GM12865 (cell line): ENCODE data around the gene SSTR1.

ENCODE experiments used
- DNase-seq: peaks from one replicate; pipeline ENCODE4 v3.0.0; 2010; ENCODE audit warnings: low read depth
- H3K4me3 ChIP-seq: 2 replicates; pipeline ENCODE4 v1.5.1; 2011; ENCODE audit warnings: mild to moderate bottlenecking, low read depth, low read length, control low read depth
- TF ChIP-seq, protein P1 (sequence below): IDR thresholded peaks from 2 replicates; pipeline ENCODE4 v1.5.1; 2011; ENCODE audit warnings: low read length, control low read depth, low read depth, inconsistent platforms; ENCODE audit not compliant: insufficient read depth; ENCODE audit errors: missing control alignments

SSTR1 gene

DNA sequence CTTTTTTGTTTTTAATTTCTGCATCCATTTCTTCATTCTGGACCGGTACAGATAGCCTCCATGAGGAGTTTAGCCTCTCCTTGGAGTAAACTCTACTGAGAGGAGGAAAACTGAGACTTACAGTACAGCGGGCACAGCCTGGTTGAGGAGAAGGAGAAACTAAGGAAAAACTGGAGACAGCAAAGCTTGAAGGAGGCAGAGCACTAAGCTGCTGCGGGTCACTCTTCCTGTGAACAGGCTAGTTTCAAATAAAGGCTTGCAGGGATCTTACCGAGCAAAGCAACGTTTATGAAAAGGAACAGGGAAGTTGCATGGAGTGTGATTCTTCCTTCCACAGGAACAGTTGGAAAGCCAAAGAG lies 348 bp upstream of the SSTR1 start:
- TF ChIP-seq, protein P1, sequence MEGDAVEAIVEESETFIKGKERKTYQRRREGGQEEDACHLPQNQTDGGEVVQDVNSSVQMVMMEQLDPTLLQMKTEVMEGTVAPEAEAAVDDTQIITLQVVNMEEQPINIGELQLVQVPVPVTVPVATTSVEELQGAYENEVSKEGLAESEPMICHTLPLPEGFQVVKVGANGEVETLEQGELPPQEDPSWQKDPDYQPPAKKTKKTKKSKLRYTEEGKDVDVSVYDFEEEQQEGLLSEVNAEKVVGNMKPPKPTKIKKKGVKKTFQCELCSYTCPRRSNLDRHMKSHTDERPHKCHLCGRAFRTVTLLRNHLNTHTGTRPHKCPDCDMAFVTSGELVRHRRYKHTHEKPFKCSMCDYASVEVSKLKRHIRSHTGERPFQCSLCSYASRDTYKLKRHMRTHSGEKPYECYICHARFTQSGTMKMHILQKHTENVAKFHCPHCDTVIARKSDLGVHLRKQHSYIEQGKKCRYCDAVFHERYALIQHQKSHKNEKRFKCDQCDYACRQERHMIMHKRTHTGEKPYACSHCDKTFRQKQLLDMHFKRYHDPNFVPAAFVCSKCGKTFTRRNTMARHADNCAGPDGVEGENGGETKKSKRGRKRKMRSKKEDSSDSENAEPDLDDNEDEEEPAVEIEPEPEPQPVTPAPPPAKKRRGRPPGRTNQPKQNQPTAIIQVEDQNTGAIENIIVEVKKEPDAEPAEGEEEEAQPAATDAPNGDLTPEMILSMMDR = no peak
- DNase-seq = no peak
- no peak overlapping the region for H3K4me3 ChIP-seq

DNA sequence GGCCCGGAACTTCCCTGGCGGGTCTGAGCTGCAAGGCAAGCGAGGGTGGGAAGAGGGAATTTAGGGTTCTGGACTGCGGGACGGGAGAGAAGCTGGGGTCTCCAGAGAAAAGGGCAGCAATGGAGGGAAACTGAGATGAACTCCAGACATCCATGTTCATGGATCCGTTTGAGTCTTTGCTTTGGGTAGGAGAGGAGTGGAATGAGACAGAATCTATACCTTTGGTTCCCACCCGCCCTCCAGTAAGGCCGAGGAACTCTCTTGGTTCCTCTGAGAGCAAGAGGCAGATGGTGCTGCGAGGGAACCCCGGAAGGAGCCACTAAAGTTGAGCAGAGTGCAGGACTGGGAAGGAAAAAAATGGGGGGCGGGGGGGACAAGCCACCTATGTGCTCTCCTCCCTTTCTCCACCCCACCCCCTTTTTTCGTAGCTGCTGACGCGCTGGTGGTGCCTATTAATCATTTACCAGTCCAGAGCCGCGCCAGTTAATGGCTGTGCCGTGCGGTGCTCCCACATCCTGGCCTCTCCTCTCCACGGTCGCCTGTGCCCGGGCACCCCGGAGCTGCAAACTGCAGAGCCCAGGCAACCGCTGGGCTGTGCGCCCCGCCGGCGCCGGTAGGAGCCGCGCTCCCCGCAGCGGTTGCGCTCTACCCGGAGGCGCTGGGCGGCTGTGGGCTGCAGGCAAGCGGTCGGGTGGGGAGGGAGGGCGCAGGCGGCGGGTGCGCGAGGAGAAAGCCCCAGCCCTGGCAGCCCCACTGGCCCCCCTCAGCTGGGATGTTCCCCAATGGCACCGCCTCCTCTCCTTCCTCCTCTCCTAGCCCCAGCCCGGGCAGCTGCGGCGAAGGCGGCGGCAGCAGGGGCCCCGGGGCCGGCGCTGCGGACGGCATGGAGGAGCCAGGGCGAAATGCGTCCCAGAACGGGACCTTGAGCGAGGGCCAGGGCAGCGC lies 1.2 kb downstream of the SSTR1 start:
- TF ChIP-seq, protein P1 = no peak
- DNase-seq = no peak
- no peak overlapping the region for H3K4me3 ChIP-seq

DNA sequence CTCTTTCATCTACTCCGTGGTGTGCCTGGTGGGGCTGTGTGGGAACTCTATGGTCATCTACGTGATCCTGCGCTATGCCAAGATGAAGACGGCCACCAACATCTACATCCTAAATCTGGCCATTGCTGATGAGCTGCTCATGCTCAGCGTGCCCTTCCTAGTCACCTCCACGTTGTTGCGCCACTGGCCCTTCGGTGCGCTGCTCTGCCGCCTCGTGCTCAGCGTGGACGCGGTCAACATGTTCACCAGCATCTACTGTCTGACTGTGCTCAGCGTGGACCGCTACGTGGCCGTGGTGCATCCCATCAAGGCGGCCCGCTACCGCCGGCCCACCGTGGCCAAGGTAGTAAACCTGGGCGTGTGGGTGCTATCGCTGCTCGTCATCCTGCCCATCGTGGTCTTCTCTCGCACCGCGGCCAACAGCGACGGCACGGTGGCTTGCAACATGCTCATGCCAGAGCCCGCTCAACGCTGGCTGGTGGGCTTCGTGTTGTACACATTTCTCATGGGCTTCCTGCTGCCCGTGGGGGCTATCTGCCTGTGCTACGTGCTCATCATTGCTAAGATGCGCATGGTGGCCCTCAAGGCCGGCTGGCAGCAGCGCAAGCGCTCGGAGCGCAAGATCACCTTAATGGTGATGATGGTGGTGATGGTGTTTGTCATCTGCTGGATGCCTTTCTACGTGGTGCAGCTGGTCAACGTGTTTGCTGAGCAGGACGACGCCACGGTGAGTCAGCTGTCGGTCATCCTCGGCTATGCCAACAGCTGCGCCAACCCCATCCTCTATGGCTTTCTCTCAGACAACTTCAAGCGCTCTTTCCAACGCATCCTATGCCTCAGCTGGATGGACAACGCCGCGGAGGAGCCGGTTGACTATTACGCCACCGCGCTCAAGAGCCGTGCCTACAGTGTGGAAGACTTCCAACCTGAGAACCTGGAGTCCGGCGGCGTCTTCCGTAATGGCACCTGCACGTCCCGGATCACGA lies 2.2 kb downstream of the SSTR1 start:
- DNase-seq = no peak
- H3K4me3 ChIP-seq = no peak overlapping the region
- TF ChIP-seq, protein P1 = no peak

DNA sequence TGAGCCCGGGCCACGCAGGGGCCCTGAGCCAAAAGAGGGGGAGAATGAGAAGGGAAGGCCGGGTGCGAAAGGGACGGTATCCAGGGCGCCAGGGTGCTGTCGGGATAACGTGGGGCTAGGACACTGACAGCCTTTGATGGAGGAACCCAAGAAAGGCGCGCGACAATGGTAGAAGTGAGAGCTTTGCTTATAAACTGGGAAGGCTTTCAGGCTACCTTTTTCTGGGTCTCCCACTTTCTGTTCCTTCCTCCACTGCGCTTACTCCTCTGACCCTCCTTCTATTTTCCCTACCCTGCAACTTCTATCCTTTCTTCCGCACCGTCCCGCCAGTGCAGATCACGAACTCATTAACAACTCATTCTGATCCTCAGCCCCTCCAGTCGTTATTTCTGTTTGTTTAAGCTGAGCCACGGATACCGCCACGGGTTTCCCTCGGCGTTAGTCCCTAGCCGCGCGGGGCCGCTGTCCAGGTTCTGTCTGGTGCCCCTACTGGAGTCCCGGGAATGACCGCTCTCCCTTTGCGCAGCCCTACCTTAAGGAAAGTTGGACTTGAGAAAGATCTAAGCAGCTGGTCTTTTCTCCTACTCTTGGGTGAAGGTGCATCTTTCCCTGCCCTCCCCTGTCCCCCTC lies 3.0 kb downstream of the SSTR1 start:
- DNase-seq = no peak
- TF ChIP-seq, protein P1 = no peak
- H3K4me3 ChIP-seq = no peak overlapping the region

DNA sequence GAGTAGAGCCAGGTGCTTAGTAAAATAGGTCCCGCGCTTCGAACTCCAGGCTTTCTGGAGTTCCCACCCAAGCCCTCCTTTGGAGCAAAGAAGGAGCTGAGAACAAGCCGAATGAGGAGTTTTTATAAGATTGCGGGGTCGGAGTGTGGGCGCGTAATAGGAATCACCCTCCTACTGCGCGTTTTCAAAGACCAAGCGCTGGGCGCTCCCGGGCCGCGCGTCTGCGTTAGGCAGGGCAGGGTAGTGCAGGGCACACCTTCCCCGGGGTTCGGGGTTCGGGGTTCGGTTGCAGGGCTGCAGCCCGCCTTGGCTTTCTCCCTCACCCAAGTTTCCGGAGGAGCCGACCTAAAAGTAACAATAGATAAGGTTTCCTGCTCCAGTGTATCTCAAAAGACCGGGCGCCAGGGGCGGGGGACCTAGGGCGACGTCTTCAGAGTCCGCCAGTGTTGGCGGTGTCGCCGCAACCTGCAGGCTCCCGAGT lies 3.6 kb downstream of the SSTR1 start:
- H3K4me3 ChIP-seq = no peak overlapping the region
- DNase-seq = no peak
- TF ChIP-seq, protein P1 = no peak

DNA sequence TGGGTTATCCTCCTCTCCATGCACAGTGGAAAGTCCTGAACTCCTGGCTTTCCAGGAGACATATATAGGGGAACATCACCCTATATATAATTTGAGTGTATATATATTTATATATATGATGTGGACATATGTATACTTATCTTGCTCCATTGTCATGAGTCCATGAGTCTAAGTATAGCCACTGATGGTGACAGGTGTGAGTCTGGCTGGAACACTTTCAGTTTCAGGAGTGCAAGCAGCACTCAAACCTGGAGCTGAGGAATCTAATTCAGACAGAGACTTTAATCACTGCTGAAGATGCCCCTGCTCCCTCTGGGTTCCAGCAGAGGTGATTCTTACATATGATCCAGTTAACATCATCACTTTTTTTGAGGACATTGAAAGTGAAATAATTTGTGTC lies 4.4 kb downstream of the SSTR1 start:
- no peak overlapping the region for H3K4me3 ChIP-seq
- TF ChIP-seq, protein P1 = no peak
- no peak for DNase-seq
